ENCODE data around the gene ACOT4.
"Not testable (repeated sequence)": the region's sequence is repeated elsewhere in the genome, so short reads cannot be mapped to it uniquely, and the experiment has no call there.

Gene ACOT4

DNA sequence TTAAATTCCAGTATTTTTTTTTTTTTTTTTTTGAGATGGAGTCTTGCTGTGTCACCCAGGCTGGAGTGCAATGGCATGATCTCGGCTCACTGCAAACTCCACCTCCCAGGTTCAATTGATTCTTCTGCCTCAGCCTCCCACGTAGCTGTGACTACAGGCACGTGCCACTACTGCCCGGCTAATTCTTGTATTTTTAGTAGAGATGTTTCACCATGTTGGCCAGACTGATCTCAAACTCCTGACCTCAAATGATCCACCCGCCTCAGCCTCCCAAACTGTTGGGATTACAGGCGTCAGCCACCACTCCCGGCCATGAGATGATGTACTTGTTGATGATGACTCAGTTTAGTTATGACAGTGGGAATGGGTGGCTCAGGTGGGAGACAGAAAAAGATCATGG lies 17.4 kb upstream of the ACOT4 start:
- DNase-seq; intact Hi-C loops (cut with DNase I): not testable (repeated sequence)

DNA sequence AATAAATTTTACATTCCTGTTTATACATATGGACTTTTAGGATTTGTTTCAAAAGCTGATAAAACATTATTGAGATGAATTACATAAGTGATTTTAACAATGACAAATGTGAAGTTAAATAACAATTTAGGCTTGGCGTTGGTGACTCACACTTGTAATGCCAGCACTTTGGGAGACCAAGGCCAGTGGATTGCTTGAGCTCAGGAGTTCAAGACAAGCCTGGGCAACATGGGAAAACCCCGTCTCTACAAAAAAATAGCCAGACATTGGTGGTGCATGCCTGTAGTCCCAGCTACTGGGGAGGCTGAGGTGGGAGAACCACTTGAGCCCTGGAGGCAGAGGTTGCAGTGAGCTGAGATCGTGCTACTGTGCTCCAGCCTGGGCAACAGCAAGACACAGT lies 15.3 kb upstream of the ACOT4 start:
- no peak for DNase-seq
- intact Hi-C loops (cut with DNase I), result no loop called here

DNA sequence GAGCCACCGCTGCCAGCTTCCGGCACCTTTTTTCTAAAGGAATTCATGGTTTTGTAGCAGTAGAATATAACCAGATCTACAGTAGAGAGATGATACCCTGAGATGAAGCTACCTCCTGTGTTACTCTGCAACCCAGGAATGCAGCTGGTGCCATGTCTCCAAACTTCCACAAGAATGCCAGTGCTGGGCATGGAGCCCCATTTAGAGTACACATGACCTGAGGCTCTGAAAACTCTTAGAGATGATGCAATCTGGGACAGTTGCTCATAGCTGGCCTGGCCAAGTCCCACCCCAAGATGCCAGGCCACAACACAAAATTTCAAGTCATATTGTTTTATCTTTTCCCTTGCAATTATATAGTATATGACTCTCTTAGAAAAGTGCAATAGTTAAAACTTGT lies 14.5 kb upstream of the ACOT4 start:
- intact Hi-C loops (cut with DNase I); DNase-seq: not testable (repeated sequence)

DNA sequence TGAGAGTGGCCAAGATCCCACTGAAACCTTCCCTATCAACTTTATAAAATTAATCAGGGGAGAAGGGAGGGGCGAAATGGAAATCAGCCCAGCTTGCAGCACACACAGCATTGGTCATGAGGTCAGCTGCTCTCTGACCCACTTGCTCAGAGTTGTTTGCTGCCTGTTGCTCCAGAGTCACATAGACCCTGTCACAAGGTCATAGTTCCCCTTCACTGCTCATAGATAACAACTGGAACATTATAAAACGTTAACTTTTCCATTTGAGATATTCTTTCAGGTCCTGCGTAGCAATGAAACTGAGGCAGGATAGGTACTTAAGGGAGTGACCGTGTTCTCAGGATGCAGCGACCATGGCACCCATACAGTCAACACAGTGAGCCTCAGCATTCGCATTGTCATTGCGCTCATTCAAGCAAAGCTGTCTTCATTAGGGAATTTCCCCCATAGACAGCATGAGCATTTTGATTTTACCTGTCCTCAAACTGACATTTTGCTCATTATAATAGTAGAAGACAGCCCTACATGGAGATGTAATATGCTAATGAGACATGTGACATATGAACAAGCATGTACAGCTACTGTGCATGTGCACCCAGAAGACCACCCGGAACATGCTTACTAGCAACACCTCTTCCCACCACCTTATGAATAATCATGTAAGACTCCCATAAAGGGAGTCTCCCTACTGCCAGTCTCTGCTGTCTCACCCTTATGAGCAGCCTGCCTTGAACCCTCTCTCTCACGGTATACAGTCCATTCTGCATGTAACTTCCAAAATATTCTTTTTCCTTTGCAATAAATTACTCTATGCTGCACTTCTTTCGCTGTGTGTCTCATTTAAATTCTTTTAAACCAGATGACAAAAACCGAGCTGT lies 9.3 kb upstream of the ACOT4 start:
- intact Hi-C loops (cut with DNase I); DNase-seq: not testable (repeated sequence)

DNA sequence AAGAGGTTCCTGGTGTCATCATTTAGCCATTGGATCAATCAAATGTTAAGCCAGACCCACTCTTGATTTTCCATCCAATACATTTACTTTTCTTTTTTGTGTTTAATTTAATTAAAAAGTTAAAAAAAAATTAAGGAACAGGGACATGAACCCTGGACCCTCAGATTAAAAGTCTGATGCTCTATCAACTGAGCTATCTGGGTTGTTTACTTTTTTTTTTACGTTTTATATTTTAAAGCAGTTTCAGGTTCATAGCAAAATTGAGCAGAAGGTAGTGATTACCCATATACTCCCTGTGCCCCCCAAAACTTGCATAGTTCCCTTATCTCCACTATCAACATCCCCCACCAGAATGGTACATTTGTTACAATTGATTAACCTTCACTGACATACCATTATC lies 3.0 kb upstream of the ACOT4 start:
- no peak for DNase-seq
- intact Hi-C loops (cut with DNase I), result no loop called here

DNA sequence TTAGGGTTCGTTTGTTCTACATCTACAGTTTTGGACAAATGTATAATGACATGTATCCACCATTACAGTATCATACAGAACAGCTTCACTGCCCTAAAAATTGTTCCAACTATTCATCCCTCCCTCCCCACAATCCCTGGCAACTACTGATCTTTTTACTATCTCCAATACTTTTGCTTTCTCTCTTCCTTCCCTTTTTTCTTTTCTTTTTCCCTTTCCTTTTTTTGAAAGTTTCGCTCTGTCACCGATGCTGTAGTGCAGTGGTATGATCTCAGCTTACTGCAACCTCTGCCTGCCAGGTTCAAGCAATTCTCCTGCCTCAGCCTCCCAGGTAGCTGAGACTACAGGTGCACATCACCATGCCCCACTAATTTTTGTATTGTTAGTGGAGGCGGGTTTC lies 2.6 kb upstream of the ACOT4 start:
- no peak for DNase-seq
- intact Hi-C loops (cut with DNase I), result no loop called here

DNA sequence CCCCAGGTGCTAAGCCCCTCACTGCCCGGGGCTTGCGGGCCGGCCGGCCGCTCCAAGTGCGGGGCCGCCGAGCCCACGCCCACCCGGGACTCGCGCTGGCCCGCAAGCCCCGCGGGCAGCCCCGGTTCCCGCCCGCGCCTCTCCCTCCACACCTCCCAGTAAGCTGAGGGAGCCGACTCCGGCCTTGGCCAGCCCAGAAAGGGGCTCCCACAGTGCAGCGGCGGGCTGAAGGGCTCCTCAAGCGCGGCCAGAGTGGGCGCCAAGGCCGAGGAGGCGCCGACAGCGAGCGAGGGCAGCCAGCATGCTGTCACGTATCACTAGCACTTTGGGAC lies 1.0 kb upstream of the ACOT4 start:
- DNase-seq; intact Hi-C loops (cut with DNase I): not testable (repeated sequence)

DNA sequence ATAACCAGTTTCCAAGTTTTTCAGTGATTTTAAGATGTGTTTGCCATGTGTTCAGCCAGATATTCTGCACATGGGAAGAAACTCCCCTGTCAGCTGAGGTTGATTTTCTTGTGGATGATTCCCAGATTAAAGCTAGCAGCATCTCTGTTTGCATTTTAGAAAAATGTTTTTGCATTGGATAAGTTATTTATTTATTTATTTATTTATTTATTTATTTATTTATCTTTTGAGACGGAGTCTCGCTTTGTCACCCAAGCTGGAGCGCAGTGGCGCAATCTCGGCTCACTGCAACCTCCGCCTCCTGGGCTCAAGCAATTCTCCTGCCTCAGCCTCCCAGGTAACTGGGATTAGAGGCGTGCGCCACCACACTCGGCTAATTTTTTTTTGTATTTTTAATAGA lies 2.8 kb downstream of the ACOT4 start:
- peak in 1 of 10 donors; percentile 54 for DNase-seq
- intact Hi-C loops (cut with DNase I), result no loop called here

DNA sequence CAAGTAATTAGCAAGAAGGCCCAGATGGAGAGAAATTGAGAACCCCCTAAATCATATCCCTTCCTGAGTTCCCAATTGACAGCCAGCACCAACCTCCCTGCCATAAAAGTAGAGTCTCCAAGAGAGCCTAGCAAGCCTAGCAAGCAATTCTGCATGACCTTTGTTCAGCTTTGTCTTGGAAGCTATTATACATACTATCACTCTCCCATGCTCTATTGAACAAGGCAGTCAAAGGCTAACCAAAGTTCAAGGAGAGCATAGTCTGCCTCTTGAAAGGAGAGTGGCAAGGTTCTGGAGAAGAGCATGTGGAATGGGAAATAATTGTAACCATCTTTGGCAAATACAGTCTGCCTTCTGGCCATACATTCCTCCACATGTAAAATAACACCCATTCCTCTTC lies 7.8 kb downstream of the ACOT4 start:
- no peak for DNase-seq
- intact Hi-C loops (cut with DNase I), result no loop called here

DNA sequence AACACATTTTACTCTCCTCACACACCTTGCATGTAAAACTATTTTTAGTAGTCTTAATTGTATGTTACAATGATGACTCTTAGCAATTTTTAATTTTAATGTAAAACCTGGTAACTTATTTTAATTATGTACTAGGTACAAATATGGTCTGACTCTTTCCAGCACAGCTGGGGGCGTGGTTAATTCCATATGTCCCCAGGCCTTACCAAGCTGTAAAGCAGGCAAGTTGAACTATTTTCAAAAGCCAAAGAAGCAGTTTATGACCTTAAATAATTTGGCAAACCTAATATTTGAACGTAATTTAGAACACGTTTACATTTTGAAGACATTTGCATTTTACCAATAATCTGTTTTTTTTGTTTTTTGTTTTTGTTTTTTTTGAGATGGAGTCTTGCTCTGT lies 11.3 kb downstream of the ACOT4 start:
- DNase-seq, result no peak
- intact Hi-C loops (cut with DNase I), result no loop called here

DNA sequence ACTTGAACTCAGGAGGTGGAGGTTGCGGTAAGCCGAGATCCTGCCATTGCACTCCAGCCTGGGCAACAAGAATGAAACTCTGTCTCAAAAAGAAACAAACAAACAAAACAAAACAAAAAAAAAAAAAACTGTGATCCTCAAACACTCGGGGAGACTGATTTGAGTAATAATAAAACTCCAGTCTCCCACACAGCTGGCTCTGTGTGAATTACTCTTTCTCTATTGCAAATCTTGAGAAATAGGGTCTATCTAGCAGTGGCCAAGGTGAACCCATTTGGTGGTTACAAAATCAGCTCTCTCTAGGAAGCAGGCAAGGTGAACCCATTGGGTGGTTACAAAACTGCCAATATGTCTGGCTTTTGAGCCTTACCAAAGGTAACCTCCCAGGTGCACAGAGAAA lies 14.6 kb downstream of the ACOT4 start:
- DNase-seq, result no peak
- intact Hi-C loops (cut with DNase I), result no loop called here

DNA sequence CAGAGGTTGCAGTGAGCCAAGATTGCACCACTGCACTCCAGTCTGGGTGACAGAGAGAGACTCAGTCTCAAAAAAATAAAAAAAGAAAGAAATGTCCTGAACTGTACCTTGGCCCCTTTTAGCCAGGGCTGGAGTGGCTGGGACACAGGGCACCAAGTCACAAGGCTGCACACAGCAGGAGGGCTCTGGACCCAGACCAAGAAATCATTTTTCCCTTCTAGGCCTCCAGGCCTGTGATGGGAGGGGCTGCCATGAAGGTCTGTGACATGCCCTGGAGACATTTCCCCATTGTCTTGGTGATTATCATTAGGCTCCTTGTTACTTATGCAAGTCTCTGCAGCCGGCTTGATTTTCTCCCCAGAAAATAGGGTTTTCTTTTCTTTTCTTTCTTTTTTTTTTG lies 15.6 kb downstream of the ACOT4 start:
- intact Hi-C loops (cut with DNase I), result no loop called here
- DNase-seq, result no peak

DNA sequence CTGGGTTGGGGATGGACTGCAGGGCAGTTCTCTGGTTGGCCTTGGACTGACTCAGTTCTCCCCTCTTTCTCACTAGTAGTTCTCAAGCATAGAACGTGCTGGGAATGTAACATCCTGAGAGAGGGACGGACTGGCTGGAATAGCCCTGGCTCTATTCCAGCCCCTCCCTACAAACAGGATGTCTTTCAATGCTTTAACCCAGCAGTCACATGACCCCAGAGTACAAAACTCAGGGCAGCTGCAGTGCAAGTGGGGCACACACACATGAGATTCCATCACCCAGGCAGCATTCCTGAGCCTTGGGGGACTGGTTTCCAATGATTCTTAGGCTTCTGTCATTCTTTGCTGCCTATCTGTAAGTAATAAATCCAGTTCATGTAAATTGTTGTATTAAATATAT lies 19.0 kb downstream of the ACOT4 start:
- intact Hi-C loops (cut with DNase I), result no loop called here
- DNase-seq, result peak in 4 of 10 donors; percentile 12 to 66 (median 24)

DNA sequence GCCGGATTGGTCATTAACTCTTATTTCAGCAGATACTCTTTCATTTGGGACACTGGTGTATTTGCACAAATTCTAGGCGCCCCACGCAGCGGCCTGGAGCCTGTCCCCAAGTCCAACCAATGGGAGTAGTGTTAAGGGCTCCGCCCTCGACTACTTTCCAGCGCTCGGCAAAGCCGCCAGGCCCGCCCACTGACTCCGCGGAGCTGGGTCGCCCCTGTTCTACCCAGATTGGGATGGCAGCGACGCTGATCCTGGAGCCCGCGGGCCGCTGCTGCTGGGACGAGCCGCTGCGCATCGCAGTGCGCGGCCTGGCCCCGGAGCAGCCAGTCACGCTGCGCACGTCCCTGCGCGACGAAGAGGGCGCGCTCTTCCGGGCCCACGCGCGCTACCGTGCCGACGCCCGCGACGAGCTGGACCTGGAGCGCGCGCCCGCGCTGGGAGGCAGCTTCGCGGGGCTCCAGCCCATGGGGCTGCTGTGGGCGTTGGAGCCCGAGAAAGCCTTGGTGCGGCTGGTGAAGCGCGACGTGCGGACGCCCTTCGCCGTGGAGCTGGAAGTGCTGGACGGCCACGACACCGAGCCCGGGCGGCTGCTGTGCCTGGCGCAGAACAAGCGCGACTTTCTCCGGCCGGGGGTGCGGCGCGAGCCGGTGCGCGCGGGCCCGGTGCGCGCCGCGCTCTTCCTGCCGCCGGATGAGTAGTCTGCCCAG lies 20.8 kb downstream of the ACOT4 start, which contains the start of gene ACOT6:
Gene ACOT6 (plus strand): TSS at position 179 of the 707 bp plus-strand sequence. CDS start 55 bp downstream, at position 234.
- peak; percentile 46 to 95 (median 72) for DNase-seq
- intact Hi-C loops (cut with DNase I), result no loop called here

DNA sequence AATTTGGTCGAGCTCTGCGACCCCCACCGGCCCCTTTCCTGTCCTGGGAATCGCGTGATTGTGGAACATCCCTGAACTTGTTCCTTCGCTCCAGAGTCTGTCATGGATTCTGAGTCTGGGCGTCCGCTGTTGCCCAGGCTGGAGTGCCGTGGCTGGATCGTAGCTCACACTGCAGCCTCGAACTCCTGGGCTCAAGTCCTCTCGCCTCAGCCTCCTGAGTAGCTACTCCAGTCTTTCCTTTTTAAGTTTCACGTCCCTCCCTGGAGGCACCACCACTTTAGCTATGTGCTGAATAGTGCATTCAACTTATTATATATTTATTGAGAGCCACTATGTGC lies 21.3 kb downstream of the ACOT4 start:
- intact Hi-C loops (cut with DNase I), result no loop called here

DNA sequence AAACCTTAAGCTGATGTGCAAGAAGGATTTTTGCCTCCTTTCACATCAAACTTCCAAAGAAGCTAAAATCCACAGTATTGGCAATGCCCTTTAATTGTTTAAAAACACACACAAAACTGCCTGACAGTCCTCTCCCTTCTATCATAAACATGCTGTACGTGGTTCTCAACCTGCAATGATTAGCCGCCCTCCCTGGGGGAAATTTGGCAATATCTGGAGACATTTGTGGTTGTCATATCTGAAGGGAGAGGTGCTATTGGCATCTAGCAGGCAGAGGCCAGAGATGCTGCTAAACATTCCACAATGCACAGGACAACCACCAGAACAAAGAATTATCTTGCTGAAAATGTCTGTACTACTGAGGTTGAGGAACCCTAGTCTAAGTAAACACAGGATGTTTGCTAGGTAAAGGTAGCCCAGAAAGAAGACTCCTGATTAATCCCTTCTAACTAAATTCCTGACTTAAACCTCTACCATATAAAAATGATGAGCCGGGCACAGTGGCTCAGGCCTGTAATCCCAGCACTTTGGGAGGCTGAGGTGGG lies 21.8 kb downstream of the ACOT4 start:
- intact Hi-C loops (cut with DNase I), result no loop called here
- DNase-seq, result no peak

More for the DNA sequence above, 21.3 kb downstream of the ACOT4 start:
- no peak for DNase-seq

DNA sequence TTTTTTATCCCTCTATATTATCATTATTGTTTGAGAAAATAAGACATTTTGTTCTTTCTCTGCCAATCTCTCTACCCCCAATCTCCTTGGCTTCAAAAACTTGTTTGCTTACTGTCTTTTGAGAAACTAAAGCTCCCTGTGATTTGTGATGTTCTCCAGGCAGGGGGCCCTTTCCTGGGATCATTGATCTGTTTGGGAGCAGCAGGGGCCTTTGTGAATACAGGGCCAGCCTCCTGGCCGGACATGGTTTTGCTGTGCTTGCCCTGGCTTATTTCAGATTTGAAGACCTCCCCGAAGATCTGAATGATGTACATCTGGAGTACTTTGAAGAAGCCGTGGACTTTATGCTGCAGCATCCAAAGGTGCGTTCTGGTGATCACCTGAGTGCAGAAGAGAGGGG lies 25.2 kb downstream of the ACOT4 start:
- DNase-seq, result no peak
- intact Hi-C loops (cut with DNase I), result no loop called here

DNA sequence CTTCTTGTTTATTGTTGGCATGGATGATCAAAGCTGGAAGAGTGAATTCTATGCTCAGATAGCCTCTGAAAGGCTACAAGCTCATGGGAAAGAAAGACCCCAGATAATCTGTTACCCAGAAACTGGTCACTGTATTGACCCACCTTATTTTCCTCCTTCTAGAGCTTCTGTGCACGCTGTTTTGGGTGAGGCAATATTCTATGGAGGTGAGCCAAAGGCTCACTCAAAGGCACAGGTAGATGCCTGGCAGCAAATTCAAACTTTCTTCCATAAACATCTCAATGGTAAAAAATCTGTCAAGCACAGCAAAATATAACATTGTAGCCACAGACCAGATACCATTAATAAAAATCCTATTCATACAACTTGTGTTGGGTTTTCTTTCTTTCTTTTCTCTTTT lies 27.9 kb downstream of the ACOT4 start:
- intact Hi-C loops (cut with DNase I), result no loop called here
- DNase-seq, result no peak

DNA sequence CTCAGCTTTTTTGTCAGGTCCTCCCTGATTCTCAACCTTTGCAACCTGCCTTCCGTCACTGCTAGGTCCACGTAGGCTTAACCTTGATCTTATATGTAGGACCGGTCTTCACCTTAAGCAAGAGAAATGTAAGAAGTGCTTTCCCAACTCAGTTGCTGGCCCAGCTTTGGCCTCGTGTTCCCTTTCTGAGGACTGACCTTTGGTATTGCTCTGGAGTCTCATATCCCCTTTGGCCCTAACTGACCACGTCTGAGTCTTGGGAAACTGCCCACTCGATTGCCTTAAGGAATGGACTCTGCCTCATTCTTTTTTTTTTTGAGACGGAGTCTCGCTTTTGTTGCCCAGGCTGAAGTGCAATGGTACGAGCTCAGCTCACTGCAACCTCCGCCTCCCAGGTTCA lies 28.6 kb downstream of the ACOT4 start:
- intact Hi-C loops (cut with DNase I), result no loop called here

DNA sequence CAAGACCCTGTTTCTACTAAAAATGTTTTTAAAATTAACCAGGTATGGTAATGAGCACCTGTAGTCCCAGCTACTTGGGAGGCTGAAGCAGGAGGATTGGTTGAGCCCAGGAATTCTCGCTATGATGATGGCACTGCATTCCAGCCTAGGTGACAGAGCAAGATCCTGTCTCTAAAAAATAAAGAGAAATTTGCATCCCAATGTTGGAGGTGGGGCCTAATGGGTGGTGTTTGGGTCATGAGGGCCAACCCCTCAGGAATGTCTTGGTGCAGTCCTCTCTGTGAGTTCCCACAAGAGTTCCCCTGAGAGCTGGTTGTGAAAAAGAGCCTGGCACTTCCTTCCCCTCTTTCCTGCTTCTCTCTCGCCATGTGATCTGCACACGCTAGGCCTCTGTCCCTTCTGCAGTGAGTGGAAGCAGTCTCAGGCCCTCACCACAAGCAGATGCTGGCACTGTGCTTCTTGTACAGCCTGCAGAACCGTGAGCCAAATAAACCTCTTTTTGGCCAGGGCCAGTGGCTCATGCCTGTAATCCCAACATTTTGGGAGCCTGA lies 31.9 kb downstream of the ACOT4 start:
- intact Hi-C loops (cut with DNase I), result no loop called here
- no peak for DNase-seq

More for the DNA sequence above, 28.6 kb downstream of the ACOT4 start:
- no peak for DNase-seq

DNA sequence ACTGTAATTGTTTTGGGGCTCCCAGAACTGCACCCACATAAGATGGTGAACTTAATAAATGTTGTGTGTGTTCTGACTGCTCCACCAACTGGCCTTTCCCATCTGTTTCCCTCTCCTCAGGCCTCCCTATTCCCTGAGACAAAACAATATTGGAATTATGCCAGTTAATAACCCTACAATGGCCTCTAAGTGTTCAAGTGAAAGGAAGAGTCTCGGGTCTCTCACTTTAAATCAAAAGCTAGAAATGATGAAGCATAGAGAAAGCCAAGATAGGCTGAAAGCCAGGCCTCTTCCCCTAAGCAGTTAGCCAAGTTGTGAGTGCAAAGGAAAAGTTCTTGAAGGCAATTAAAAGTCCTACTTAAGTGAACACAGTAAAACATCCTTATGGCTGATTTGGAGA lies 34.0 kb downstream of the ACOT4 start:
- DNase-seq, result no peak
- intact Hi-C loops (cut with DNase I), result no loop called here

All from posterior cingulate gyrus (tissue), 11 donors.